ENCODE measurements around the gene RTN1.

Gene RTN1

DNA sequence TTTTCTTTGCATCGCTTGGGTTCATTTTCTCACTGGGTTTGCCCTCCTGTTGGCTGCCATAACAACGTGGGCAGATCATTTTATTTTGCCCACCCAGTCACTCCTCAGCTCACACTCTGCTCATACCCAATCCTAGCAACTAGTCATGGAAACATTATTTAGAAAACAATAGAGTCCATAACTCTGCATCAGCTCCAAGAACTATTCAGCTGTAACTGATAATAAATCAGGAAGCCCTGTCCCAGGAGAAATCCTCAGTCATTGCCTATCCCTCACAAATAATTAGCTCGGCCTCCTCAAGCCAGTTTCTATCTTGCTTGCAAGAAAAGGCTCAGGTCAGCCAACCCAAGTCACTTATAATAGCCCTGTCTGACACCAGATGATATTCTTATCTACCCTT is 43.2 kb downstream of the RTN1 start:
- Histone ChIP-seq H3K27me3 (replicated peaks; ENCODE audit: control insufficient read depth, insufficient read depth, low read length) (no peaks in the 10 kb centered on the region), H3K36me3 (ENCODE audit: control insufficient read depth, insufficient read depth, low read length) (no peaks in the 10 kb centered on the region), H3K4me3 (replicated peaks; ENCODE audit: low read depth, low read length) (no peak overlapping the region)
- no peak for DNase-seq (ENCODE audit: extremely low read depth, insufficient read length)
- TF ChIP-seq, protein P1, sequence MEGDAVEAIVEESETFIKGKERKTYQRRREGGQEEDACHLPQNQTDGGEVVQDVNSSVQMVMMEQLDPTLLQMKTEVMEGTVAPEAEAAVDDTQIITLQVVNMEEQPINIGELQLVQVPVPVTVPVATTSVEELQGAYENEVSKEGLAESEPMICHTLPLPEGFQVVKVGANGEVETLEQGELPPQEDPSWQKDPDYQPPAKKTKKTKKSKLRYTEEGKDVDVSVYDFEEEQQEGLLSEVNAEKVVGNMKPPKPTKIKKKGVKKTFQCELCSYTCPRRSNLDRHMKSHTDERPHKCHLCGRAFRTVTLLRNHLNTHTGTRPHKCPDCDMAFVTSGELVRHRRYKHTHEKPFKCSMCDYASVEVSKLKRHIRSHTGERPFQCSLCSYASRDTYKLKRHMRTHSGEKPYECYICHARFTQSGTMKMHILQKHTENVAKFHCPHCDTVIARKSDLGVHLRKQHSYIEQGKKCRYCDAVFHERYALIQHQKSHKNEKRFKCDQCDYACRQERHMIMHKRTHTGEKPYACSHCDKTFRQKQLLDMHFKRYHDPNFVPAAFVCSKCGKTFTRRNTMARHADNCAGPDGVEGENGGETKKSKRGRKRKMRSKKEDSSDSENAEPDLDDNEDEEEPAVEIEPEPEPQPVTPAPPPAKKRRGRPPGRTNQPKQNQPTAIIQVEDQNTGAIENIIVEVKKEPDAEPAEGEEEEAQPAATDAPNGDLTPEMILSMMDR (IDR thresholded peaks at IDR 0.05; ENCODE audit: insufficient read depth, low read length, poor library complexity, severe bottlenecking) = no peak

GRCh38 chr14:59826150-59826549 is 44.4 kb downstream of the RTN1 start:
- Histone ChIP-seq H3K36me3 (ENCODE audit: control insufficient read depth, insufficient read depth, low read length) (no peaks in the 10 kb centered on the region), H3K27me3 (replicated peaks; ENCODE audit: control insufficient read depth, insufficient read depth, low read length) (no peaks in the 10 kb centered on the region), H3K4me3 (replicated peaks; ENCODE audit: low read depth, low read length) (no peak overlapping the region)
- TF ChIP-seq, protein P1 (IDR thresholded peaks at IDR 0.05; ENCODE audit: insufficient read depth, low read length, poor library complexity, severe bottlenecking) = no peak
- DNase-seq (ENCODE audit: extremely low read depth, insufficient read length) = no peak

- Histone ChIP-seq H3K36me3 (ENCODE audit: control insufficient read depth, insufficient read depth, low read length) (no peaks in the 10 kb centered on the region), H3K27me3 (replicated peaks; ENCODE audit: control insufficient read depth, insufficient read depth, low read length) (no peaks in the 10 kb centered on the region), H3K4me3 (replicated peaks; ENCODE audit: low read depth, low read length) (no peak overlapping the region)
- TF ChIP-seq, protein P1 (IDR thresholded peaks at IDR 0.05; ENCODE audit: insufficient read depth, low read length, poor library complexity, severe bottlenecking) = no peak
- peak; percentile 11 for DNase-seq (ENCODE audit: extremely low read depth, insufficient read length)
Measured at GRCh38 chr14:59823179-59823578, 47.4 kb downstream of the RTN1 start.

GRCh38 chr14:59819446-59820088 is 51.0 kb downstream of the RTN1 start:
- Histone ChIP-seq H3K4me3 (replicated peaks; ENCODE audit: low read depth, low read length) (no peak overlapping the region), H3K36me3 (ENCODE audit: control insufficient read depth, insufficient read depth, low read length) (no peaks in the 10 kb centered on the region), H3K27me3 (replicated peaks; ENCODE audit: control insufficient read depth, insufficient read depth, low read length) (no peaks in the 10 kb centered on the region)
- TF ChIP-seq, protein P1 (IDR thresholded peaks at IDR 0.05; ENCODE audit: insufficient read depth, low read length, poor library complexity, severe bottlenecking) = no peak
- peak; percentile 8 for DNase-seq (ENCODE audit: extremely low read depth, insufficient read length)

DNA sequence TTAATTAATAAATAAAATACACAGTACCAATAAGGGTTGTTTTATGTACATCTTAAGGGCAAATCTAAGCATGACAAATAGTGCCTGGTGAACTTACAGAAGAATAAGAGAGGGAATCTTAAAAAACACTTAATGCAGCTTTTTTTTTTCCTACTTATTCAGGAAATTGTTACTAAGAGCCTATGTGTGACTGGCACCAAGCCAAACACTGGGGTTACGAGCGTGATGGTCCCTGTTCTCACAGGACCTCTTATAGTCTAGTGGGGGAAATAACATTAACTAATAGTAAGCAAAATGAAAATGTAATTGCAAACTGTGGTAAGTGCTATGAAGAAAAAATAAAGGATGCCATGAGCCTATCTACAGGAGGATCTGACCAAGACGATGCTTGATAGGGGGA is 53.6 kb downstream of the RTN1 start:
- DNase-seq (ENCODE audit: extremely low read depth, insufficient read length) = no peak
- Histone ChIP-seq H3K4me3 (replicated peaks; ENCODE audit: low read depth, low read length) (no peak overlapping the region), H3K36me3 (ENCODE audit: control insufficient read depth, insufficient read depth, low read length) (no peaks in the 10 kb centered on the region), H3K27me3 (replicated peaks; ENCODE audit: control insufficient read depth, insufficient read depth, low read length) (no peaks in the 10 kb centered on the region)
- TF ChIP-seq, protein P1 (IDR thresholded peaks at IDR 0.05; ENCODE audit: insufficient read depth, low read length, poor library complexity, severe bottlenecking) = no peak

GRCh38 chr14:59814988-59815387 is 55.6 kb downstream of the RTN1 start:
- Histone ChIP-seq H3K27me3 (replicated peaks; ENCODE audit: control insufficient read depth, insufficient read depth, low read length) (no peaks in the 10 kb centered on the region), H3K4me3 (replicated peaks; ENCODE audit: low read depth, low read length) (no peak overlapping the region), H3K36me3 (ENCODE audit: control insufficient read depth, insufficient read depth, low read length) (no peaks in the 10 kb centered on the region)
- TF ChIP-seq, protein P1 (IDR thresholded peaks at IDR 0.05; ENCODE audit: insufficient read depth, low read length, poor library complexity, severe bottlenecking) = no peak
- no peak for DNase-seq (ENCODE audit: extremely low read depth, insufficient read length)

All from GM06990 (cell line).